IMR-90 (cell line): Measurements from ENCODE around the gene DTX1. TPM values are rescaled to one million over a fixed set of nuclear protein-coding genes. Genes with fewer than 3 reads are reported as not detected.

Experiments
- ATAC-seq: fragments of 200-7000 bp; cut with Tn5 transposase; 2 replicates; pipeline ENCODE4 v1.9.1; 2020; ENCODE audit warnings: low read depth, mild to moderate bottlenecking, moderate library complexity
- BruUV-seq: library from RNA; stranded (reverse); fragments of 400-500 nt; replicated peaks from 2 replicates; lab custom pipeline; 2021; lab: Mats Ljungman, UMichigan
- CTCF ChIA-PET: fragments of 300-600 bp; formaldehyde crosslinking; extraction: SDS; loops from one replicate; lab custom pipeline; 2021; ENCODE audit warnings: antibody characterized with exemption; lab: Yijun Ruan, JAX
- POLR2A ChIA-PET: fragments of 300-600 bp; sonication (Branson Sonifier 250); formaldehyde crosslinking; loops from one replicate; lab custom pipeline; 2022; ENCODE audit warnings: antibody characterized with exemption; ENCODE audit not compliant: unreplicated experiment; lab: Charles Lee
- DNase-seq: peaks from one replicate; pipeline ENCODE4 v3.0.0; 2013
- H2AFZ ChIP-seq: replicated peaks from 2 replicates; pipeline ENCODE3; 2013; ENCODE audit warnings: low read length, mild to moderate bottlenecking; ENCODE audit not compliant: poor library complexity
- H2AK5ac ChIP-seq: 2 replicates; pipeline ENCODE4 v1.6.1; 2013; ENCODE audit warnings: low read depth, low read length, inconsistent platforms
- H2AK9ac ChIP-seq: replicated peaks from 2 replicates; pipeline ENCODE3; 2013; ENCODE audit warnings: mild to moderate bottlenecking, low read depth, low read length, moderate library complexity; ENCODE audit not compliant: poor library complexity
- H2BK120ac ChIP-seq: 2 replicates; pipeline ENCODE4 v1.6.1; 2013; ENCODE audit warnings: low read depth, low read length, inconsistent platforms
- H2BK15ac ChIP-seq: 3 replicates; pipeline ENCODE4 v1.6.1; 2013; ENCODE audit warnings: low read depth, low read length, inconsistent platforms
- H2BK20ac ChIP-seq: 2 replicates; pipeline ENCODE4 v1.6.1; 2013; ENCODE audit warnings: low read depth, mild to moderate bottlenecking, inconsistent platforms, low read length, moderate library complexity
- H2BK5ac ChIP-seq: 2 replicates; pipeline ENCODE4 v1.6.1; 2013; ENCODE audit warnings: mild to moderate bottlenecking, low read depth, low read length, inconsistent platforms; ENCODE audit not compliant: poor library complexity, severe bottlenecking
- H3K14ac ChIP-seq: replicated peaks from 2 replicates; pipeline ENCODE4 v1.6.1; 2013; ENCODE audit warnings: low read depth, low read length, inconsistent platforms
- H3K18ac ChIP-seq: 2 replicates; pipeline ENCODE4 v1.6.1; 2013; ENCODE audit warnings: low read depth, low read length, control low read depth
- H3K23ac ChIP-seq: 2 replicates; pipeline ENCODE4 v1.6.1; 2013; ENCODE audit warnings: low read depth, low read length, inconsistent platforms
- H3K27ac ChIP-seq: 2 replicates; pipeline ENCODE4 v1.5.1; 2013; ENCODE audit warnings: mild to moderate bottlenecking, control low read depth, low read length; ENCODE audit not compliant: insufficient read depth
- H3K27me3 ChIP-seq: 2 replicates; pipeline ENCODE4 v1.6.1; 2013; ENCODE audit warnings: low read length; ENCODE audit not compliant: control insufficient read depth, insufficient read depth
- H3K36me3 ChIP-seq: 2 replicates; pipeline ENCODE4 v1.6.1; 2013; ENCODE audit warnings: low read length, mixed read lengths; ENCODE audit not compliant: control insufficient read depth, insufficient read depth
- H3K4ac ChIP-seq: 2 replicates; pipeline ENCODE4 v1.6.1; 2013; ENCODE audit warnings: low read depth, low read length, inconsistent platforms
- H3K4me1 ChIP-seq: 2 replicates; pipeline ENCODE4 v1.6.1; 2013; ENCODE audit warnings: low read length, mixed read lengths; ENCODE audit not compliant: control insufficient read depth, insufficient read depth
- H3K4me2 ChIP-seq: 2 replicates; pipeline ENCODE4 v1.6.1; 2013; ENCODE audit warnings: low read depth, mild to moderate bottlenecking, control low read depth, low read length, moderate library complexity
- H3K4me3 ChIP-seq: 2 replicates; pipeline ENCODE4 v1.5.1; 2013; ENCODE audit warnings: low read depth, mild to moderate bottlenecking, control low read depth, low read length, moderate library complexity; ENCODE audit not compliant: insufficient read depth
- H3K56ac ChIP-seq: 2 replicates; pipeline ENCODE4 v1.6.1; 2013; ENCODE audit warnings: low read length, inconsistent platforms; ENCODE audit not compliant: insufficient read depth; ENCODE audit errors: extremely low read depth
- H3K79me1 ChIP-seq, 2 experiments: 2 replicates each; pipeline ENCODE4 v1.6.1; 2013; ENCODE audit warnings: low read length in 2 of 2, inconsistent platforms in 1 of 2, low read depth in 1 of 2
- H3K9ac ChIP-seq: 2 replicates; pipeline ENCODE4 v1.6.1; 2013; ENCODE audit warnings: low read depth, low read length, control low read depth
- H3K9me1 ChIP-seq: 2 replicates; pipeline ENCODE4 v1.6.1; 2013; ENCODE audit warnings: low read length, inconsistent platforms; ENCODE audit not compliant: insufficient read depth
- H3K9me3 ChIP-seq: 2 replicates; pipeline ENCODE4 v1.6.1; 2013; ENCODE audit warnings: low read length; ENCODE audit not compliant: control insufficient read depth, insufficient read depth
- H4K20me1 ChIP-seq: 2 replicates; pipeline ENCODE4 v1.6.1; 2013; ENCODE audit warnings: low read length, inconsistent platforms; ENCODE audit not compliant: insufficient read depth
- H4K5ac ChIP-seq: 2 replicates; pipeline ENCODE4 v1.6.1; 2013; ENCODE audit warnings: mild to moderate bottlenecking, low read depth, low read length, control low read depth
- H4K8ac ChIP-seq, 2 experiments: 2 replicates each; pipeline ENCODE4 v1.6.1; 2013; ENCODE audit warnings: low read depth in 2 of 2, low read length in 2 of 2, control low read depth in 1 of 2, inconsistent platforms in 1 of 2
- H4K91ac ChIP-seq: 2 replicates; pipeline ENCODE4 v1.6.1; 2013; ENCODE audit warnings: low read depth, low read length, inconsistent platforms; ENCODE audit not compliant: insufficient read depth
- MAFK ChIP-seq: IDR thresholded peaks from 2 replicates; pipeline ENCODE4 v1.6.1; 2012; ENCODE audit warnings: low read depth, low read length, improper control_type of control experiment
- MAZ ChIP-seq: IDR thresholded peaks from 2 replicates; pipeline ENCODE4 v1.6.1; 2012; ENCODE audit warnings: low read depth, mild to moderate bottlenecking, low read length, improper control_type of control experiment, moderate library complexity, borderline replicate concordance
- SMC3 ChIP-seq: fragments of 150-350 bp; IDR thresholded peaks from 2 replicates; pipeline ENCODE4 v1.6.1; 2016; ENCODE audit warnings: low read depth, mild to moderate bottlenecking, antibody characterized with exemption, low read length, moderate library complexity
- WGBS, 2 experiments: methylation state at CpG; one replicate each; pipeline versions ENCODE4 v1.1.5 to v1.1.7; 2013; ENCODE audit warnings: missing lambda C conversion rate in 2 of 2; ENCODE audit not compliant: insufficient read length in 1 of 2; ENCODE audit errors: extremely low coverage in 2 of 2; 5-methylcytosine and 5-hydroxymethylcytosine counted together
- dilution Hi-C: fragments of 300-500 bp; cut with HindIII; formaldehyde crosslinking; loops from one replicate; pipeline ENCODE4 v1.14.3; 2018; ENCODE audit warnings: low sequenced_read_pairs; ENCODE audit not compliant: unreplicated experiment
- in situ Hi-C: fragments of 300-500 bp; cut with MboI; formaldehyde crosslinking; loops from 3 replicates; pipeline ENCODE4 v1.14.3; 2019; ENCODE audit warnings: low sequenced_read_pairs, inconsistent platforms, mixed read lengths
- intact Hi-C: fragments of 100-400 bp; cut with micrococcal nuclease; formaldehyde crosslinking; loops from 2 replicates; pipeline ENCODE4 v1.10.0; 2022
- polyA plus RNA-seq, 3 experiments: library from polyadenylated mRNA; depleted of rRNA; stranded (reverse); fragments of >200 nt; gene quantifications; 2 replicates each; pipeline ENCODE4 v1.2.3, GENCODE V29; 2012; ENCODE audit warnings: low replicate concordance in 1 of 3
- total RNA-seq: library from RNA; depleted of rRNA; stranded (reverse); fragments of >200 nt; gene quantifications from 2 replicates; pipeline ENCODE4 v1.2.3, GENCODE V29; 2012

The DTX1 gene
- total and polyA plus RNA-seq, 2 of the 4 experiments (the other 2 are of a cell fraction): not detected

DNA sequence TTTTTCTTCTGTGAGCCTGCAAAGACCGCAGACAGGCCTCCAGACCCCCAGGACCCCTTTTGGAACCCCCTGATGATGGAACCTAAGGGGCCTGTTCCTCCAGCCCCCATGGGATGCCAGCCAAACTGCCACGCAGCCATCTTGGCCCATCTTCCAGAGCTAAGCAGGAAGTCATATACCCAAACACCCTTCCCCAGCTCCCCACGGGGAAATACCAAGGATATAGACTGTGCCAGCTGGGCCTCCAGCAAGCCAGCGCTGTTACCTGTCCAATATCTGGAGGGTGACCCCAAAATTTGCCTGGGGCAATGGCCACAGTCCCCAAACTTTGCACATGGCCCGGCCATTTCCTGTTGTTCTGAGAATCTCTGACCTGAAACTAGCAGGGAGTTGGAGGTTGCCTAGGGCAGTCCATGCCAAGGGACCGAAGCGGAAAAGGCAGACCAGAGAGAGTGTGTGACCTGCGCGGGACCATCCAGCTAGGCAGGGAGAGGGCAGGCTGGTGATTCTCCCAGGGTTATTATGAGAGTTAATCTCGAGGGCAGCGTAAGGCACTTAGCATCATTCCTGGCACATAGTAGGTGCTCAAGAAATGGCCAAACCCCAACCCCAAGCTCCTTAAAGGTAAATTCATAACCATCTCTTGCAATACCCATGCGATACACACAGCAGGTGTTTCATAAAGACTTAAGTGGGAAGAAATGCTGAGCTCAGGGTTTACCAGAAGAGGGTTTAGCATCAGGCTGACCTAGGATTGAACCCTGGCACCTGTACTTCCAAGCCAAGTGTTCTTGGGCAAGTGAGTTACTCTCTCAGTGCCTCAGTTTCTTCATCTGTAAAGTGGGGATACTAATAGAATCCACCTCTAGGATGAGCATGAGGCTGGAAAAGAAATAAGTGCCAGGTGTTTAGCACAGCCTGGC lies 81.6 kb downstream of the DTX1 start:
- H3K79me1 ChIP-seq: no peaks in the 10 kb centered on the region
- no peaks in the 10 kb centered on the region for H3K9me3 ChIP-seq
- BruUV-seq: no TSS peak
- no peak overlapping the region for H2AK5ac ChIP-seq
- H3K18ac ChIP-seq: no peak overlapping the region
- CTCF ChIA-PET: interaction anchor here (1.0 to 1.2 kb wide), 2 partner anchors 16 to 145 kb away, joined by 3 read pairs; no protein-coding TSS in a partner anchor
- no peak overlapping the region for H2BK15ac ChIP-seq
- TF ChIP-seq MAFK (0 out of 2 replicates have a peak, but pooled peaks have one; percentile 10), MAZ (no peak), SMC3 (no peak)
- no peak overlapping the region for H4K8ac ChIP-seq
- H3K14ac ChIP-seq: no peak overlapping the region
- H3K4me3 ChIP-seq: no peak overlapping the region
- H4K5ac ChIP-seq: no peak overlapping the region
- H2BK120ac ChIP-seq: no peak overlapping the region
- DNase-seq (no peak), ATAC-seq (no peak)
- no peak overlapping the region for H4K91ac ChIP-seq
- no peaks in the 10 kb centered on the region for H3K4me1 ChIP-seq
- intact Hi-C loops (no loop called here), dilution Hi-C loops (no loop called here), in situ Hi-C loops (no loop called here)
- no peak overlapping the region for H3K27ac ChIP-seq
- no peak overlapping the region for H3K23ac ChIP-seq
- POLR2A ChIA-PET: no interaction called here
- H4K20me1 ChIP-seq: no peaks in the 10 kb centered on the region
- peak overlapping the region; percentile 42 for H2AK9ac ChIP-seq
- H2AFZ ChIP-seq: no peak overlapping the region
- 67% methylated on average over 1 of the region's 12 CpGs; no CpG with 5 or more reads in 1 of the 2 experiments for WGBS, 2 experiments
- H3K56ac ChIP-seq: no peak overlapping the region
- no peak overlapping the region for H3K4ac ChIP-seq
- H3K9ac ChIP-seq: no peak overlapping the region
- no peak overlapping the region for H2BK20ac ChIP-seq
- H3K27me3 ChIP-seq: peaks cover 5% of the 10 kb centered on the region; the same call in 1 of the 2 replicates
- no peak overlapping the region for H3K4me2 ChIP-seq
- H3K9me1 ChIP-seq: no peaks in the 10 kb centered on the region
- H3K36me3 ChIP-seq: no peaks in the 10 kb centered on the region
- H2BK5ac ChIP-seq: no peak overlapping the region
